ENCODE measurements around the gene FEZF2.

Gene FEZF2

GRCh38 chr3:62373215-62373614 is at the start of gene FEZF2:
TSS of gene FEZF2 (minus strand) at chr3:62373550. CDS start at chr3:62372868, 682 bp downstream.
- DNase-seq (ENCODE audit: low spot score): no peak

GRCh38 chr3:62421207-62421606 is 47.9 kb upstream of the FEZF2 start:
- no peak for DNase-seq (ENCODE audit: low spot score)

GRCh38 chr3:62416144-62416543 is 42.8 kb upstream of the FEZF2 start:
- DNase-seq (ENCODE audit: low spot score): no peak

- no peak for DNase-seq (ENCODE audit: low spot score)
Observed at GRCh38 chr3:62415312-62415801, 42.0 kb upstream of the FEZF2 start.

- no peak for DNase-seq (ENCODE audit: low spot score)
Observed at GRCh38 chr3:62414786-62415185, 41.4 kb upstream of the FEZF2 start.

- DNase-seq (ENCODE audit: low spot score): no peak
Observed at GRCh38 chr3:62413687-62414086, 40.3 kb upstream of the FEZF2 start.

- DNase-seq (ENCODE audit: low spot score): no peak
Observed at GRCh38 chr3:62406945-62407344, 33.6 kb upstream of the FEZF2 start.

GRCh38 chr3:62405566-62405965 is 32.2 kb upstream of the FEZF2 start:
- no peak for DNase-seq (ENCODE audit: low spot score)

GRCh38 chr3:62405135-62405534 is 31.8 kb upstream of the FEZF2 start:
- no peak for DNase-seq (ENCODE audit: low spot score)

GRCh38 chr3:62404321-62404720 is 31.0 kb upstream of the FEZF2 start:
- DNase-seq (ENCODE audit: low spot score): no peak

GRCh38 chr3:62403765-62404164 is 30.4 kb upstream of the FEZF2 start:
- no peak for DNase-seq (ENCODE audit: low spot score)

- DNase-seq (ENCODE audit: low spot score): no peak
Observed at GRCh38 chr3:62392626-62393292, 19.4 kb upstream of the FEZF2 start.

GRCh38 chr3:62387251-62387650 is 13.9 kb upstream of the FEZF2 start:
- DNase-seq (ENCODE audit: low spot score): no peak

- DNase-seq (ENCODE audit: low spot score): no peak
Observed at GRCh38 chr3:62379321-62379798, 6.0 kb upstream of the FEZF2 start.

- DNase-seq (ENCODE audit: low spot score): no peak
Observed at GRCh38 chr3:62378921-62379320, 5.6 kb upstream of the FEZF2 start.

GRCh38 chr3:62378311-62378789 is 5.0 kb upstream of the FEZF2 start:
- DNase-seq (ENCODE audit: low spot score): no peak

- DNase-seq (ENCODE audit: low spot score): no peak
Observed at GRCh38 chr3:62376906-62377877, 3.8 kb upstream of the FEZF2 start.

GRCh38 chr3:62376454-62376720 is 3.0 kb upstream of the FEZF2 start:
- no peak for DNase-seq (ENCODE audit: low spot score)

GRCh38 chr3:62375655-62376453 is 2.5 kb upstream of the FEZF2 start:
- no peak for DNase-seq (ENCODE audit: low spot score)

GRCh38 chr3:62374341-62375218 is 1.2 kb upstream of the FEZF2 start:
- peak; percentile 53 for DNase-seq (ENCODE audit: low spot score)

GRCh38 chr3:62373714-62374333 is 474 bp upstream of the FEZF2 start:
- no peak for DNase-seq (ENCODE audit: low spot score)

Measured in AG20443 (cell line).